ENCODE measurements around the gene TYROBP.
"Not testable (repeated sequence)": the region's sequence is repeated elsewhere in the genome, so short reads cannot be mapped to it uniquely, and the experiment has no call there.

The TYROBP gene

GRCh38 chr19:35879068-35879467, 29.0 kb downstream of the TYROBP start:
- in situ Hi-C loops (cut with MboI; ENCODE audit: low sequenced_read_pairs), result no loop called here

- in situ Hi-C loops (cut with MboI; ENCODE audit: low sequenced_read_pairs), result no loop called here
Measured at GRCh38 chr19:35874392-35874930, 33.6 kb downstream of the TYROBP start.

- in situ Hi-C loops (cut with MboI; ENCODE audit: low sequenced_read_pairs), result no loop called here
Measured at GRCh38 chr19:35872180-35872579, 35.9 kb downstream of the TYROBP start.

GRCh38 chr19:35871611-35872010, 36.5 kb downstream of the TYROBP start:
- in situ Hi-C loops (cut with MboI; ENCODE audit: low sequenced_read_pairs), result no loop called here

DNA sequence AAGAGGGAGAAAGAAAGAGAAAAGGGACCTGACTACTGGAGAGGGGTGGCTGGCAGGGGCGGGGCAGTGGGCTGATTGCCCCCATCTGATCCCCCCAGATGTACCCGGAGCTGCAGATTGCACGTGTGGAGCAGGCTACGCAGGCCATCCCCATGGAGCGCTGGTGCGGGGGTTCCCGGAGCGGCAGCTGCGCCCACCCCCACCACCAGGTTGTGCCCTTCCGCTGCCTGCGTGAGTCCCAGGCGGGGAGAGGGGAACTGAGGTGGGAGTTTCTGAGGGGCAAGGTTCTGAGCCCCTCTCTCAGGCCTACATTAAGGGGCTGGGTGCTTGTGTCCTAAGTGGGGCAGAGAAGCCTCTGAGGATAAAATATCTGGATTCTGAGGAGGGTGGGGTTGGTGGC, 37.3 kb downstream of the TYROBP start:
- in situ Hi-C loops (cut with MboI; ENCODE audit: low sequenced_read_pairs), result no loop called here

DNA sequence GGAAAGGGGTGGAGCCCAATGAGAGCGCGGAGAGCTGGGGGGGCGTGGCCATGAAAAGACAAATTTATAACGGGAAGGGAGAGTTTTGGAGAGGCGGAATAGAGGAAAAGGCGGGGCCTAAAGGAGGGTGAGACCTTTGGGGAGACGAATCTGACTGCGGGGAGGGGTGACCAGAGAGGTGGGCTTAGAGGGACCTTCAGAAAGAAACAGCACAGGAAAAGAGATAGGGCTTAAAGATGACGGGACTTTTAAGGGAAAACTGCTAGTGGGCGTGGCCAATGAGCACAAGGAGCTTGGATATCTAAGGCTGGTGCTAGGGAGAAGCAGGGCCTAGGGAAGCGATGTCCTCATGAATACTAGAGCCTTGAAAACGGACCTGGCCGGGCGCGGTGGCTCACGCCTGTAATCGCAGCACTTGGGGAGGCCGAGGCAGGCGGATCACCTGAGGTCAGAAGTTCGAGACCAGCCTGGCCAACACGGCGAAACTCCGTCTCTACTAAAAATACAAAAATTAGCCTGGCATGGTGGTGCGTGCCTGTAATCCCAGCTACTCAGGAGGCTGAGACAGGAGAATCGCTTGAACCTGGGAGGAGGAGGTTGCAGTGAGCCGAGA, 37.9 kb downstream of the TYROBP start:
- in situ Hi-C loops (cut with MboI; ENCODE audit: low sequenced_read_pairs), result not testable (repeated sequence)

DNA sequence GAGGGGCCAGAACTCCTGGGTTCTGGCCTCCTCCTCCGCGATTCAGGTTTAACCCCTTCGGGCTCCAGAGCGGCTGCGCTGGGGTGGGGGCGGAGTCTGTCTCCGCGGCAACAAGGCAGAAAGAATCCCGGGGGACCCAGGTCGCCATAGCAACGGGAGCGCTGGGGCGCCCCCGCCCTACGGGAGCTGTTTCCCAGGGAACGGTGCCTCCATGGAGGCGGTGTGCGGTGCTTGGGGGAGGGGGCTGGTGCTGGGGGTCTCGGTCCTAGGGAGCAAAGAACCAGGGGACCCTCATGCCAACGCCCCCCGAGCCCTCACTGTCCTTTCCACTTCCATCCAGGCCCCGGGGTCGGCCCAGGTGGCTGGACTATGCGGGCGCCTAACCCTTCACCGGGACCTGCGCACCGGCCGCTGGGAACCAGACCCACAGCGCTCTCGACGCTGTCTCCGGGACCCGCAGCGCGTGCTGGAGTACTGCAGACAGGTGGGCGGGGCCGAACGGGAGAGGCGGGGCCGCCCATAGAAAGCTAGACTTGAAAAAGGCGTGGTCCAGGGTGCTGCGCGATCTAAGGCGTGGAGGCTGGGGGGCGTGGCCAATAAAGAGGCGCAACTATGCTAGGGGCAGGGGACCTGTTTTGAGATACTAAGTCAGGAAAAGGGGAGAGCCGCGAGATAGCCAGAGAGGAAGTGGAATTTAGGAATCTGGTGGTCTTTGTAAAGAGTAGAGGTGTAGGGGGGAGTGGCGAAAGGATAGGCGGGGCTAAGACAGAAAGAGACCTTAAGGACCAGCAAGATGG, 38.6 kb downstream of the TYROBP start:
- in situ Hi-C loops (cut with MboI; ENCODE audit: low sequenced_read_pairs), result no loop called here

DNA sequence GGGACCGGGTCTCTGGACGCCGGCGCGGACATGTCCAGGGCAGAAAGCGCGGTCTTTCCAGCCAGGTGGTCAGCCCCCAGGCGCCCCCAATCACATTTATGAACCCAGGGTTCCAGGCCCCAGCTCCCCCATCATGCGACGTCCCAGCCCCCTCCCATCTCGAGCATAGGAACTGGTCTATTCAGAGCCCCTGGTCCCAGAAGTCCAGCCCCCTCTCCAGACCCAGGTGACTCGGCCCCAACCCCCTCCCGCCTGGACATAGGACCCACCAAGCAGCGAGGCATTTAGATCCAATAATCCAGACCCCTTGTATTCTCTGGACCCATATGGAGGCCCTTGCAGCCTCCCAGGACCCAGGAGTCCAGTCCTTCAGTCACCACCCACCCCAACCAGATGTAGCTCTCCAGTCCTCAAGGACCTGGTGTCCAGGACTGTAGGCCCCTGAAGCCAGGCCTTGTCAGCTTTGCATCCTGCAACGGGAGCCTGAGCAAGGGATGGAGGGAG, 39.2 kb downstream of the TYROBP start:
- in situ Hi-C loops (cut with MboI; ENCODE audit: low sequenced_read_pairs), result no loop called here

DNA sequence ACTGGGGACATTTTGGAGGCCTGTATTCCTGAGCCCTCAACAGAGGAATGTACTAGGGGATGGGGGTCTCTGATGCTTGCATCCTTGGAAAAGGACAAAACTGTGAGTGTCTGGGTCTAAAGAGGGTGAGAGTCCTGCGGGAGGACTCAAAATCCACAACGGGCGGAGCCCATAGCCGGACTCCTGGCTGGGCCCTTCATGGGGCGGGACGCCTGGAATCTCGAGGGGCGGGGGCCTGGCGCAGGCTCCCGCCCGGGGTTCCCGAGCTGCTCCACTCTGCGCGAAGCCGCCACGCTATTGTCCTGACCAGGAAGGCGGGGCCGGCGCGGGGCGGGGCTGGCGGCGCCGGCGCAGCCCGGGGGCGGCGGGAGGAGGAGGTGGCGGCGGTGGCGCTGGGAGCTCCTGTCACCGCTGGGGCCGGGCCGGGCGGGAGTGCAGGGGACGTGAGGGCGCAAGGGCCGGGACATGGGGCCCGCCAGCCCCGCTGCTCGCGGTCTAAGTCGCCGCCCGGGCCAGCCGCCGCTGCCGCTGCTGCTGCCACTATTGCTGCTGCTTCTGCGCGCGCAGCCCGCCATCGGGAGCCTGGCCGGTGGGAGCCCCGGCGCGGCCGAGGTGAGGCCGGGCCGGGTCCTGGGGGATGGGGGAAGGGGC, 39.8 kb downstream of the TYROBP start, which contains the start of gene APLP1:
Gene APLP1, plus strand, starts transcription at position 403 of the 651 bp plus-strand sequence. Its CDS starts 63 bp downstream, at position 466.
- in situ Hi-C loops (cut with MboI; ENCODE audit: low sequenced_read_pairs), result no loop called here

GRCh38 chr19:35863018-35863417, 45.1 kb downstream of the TYROBP start:
- in situ Hi-C loops (cut with MboI; ENCODE audit: low sequenced_read_pairs), result no loop called here

DNA sequence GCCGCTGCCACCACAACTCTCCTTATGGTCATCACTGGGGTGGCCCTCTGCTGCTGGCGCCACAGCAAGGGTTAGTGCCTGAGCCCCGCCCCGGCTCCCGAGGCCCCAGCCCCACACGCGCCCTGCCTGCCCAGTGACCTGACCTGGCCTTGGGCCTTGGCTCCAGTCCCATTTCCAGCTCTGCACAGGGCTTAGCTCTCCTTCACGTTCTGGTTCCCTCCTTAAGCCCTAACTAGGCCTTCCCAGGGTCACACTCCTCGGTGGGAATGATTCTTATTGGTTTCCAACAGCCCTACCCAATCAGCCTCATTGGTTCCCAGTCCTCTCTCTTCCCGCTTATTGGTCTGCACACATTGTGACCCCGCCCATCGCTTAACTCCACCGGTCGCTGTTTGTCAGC, 45.6 kb downstream of the TYROBP start:
- in situ Hi-C loops (cut with MboI; ENCODE audit: low sequenced_read_pairs), result no loop called here

- in situ Hi-C loops (cut with MboI; ENCODE audit: low sequenced_read_pairs), result no loop called here
Measured at GRCh38 chr19:35861640-35862160, 46.4 kb downstream of the TYROBP start.

DNA sequence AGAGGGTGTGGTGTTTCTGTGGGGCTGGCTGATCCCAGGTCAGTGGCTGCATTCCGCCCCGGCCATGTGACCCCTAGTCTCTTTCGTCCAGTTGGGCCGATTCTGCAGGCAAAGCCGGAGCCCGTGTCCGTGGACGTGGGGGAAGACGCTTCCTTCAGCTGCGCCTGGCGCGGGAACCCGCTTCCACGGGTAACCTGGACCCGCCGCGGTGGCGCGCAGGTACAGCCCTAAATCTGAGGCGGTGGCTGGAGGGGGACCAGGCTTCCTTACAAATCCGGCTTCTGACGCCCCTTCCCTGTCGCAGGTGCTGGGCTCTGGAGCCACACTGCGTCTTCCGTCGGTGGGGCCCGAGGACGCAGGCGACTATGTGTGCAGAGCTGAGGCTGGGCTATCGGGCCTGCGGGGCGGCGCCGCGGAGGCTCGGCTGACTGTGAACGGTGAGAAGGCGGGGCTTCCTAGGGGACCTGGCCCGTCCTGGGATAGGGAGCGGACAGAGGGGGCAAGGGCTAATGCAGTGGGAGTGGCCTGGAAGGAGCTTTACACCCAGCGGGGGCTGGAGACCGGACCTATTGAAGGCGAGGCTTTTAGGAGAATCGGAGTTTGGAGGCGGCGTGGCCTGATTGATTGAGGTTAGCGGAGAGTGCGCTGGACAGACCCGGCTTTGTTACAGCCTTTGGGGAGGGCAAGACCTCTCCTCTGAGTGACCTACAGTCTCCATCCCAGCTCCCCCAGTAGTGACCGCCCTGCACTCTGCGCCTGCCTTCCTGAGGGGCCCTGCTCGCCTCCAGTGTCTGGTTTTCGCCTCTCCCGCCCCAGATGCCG, 47.1 kb downstream of the TYROBP start:
- in situ Hi-C loops (cut with MboI; ENCODE audit: low sequenced_read_pairs), result no loop called here

GRCh38 chr19:35860436-35860817, 47.7 kb downstream of the TYROBP start:
- in situ Hi-C loops (cut with MboI; ENCODE audit: low sequenced_read_pairs), result no loop called here

DNA sequence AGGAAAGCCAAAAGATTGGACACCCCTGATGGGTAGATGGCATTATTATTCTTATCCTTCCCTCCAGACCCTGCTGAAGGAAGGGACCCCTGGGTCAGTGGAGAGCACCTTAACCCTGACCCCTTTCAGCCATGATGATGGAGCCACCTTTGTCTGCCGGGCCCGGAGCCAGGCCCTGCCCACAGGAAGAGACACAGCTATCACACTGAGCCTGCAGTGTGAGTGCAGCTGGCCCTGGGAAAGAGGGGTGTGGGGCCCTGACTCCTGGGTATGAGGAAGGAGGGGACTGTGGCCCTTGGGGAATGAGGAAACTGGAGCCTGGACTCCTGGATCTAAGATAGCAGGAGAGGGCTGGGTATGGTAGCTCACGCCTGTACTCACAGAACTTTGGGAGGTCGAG, 48.7 kb downstream of the TYROBP start:
- in situ Hi-C loops (cut with MboI; ENCODE audit: low sequenced_read_pairs), result no loop called here

DNA sequence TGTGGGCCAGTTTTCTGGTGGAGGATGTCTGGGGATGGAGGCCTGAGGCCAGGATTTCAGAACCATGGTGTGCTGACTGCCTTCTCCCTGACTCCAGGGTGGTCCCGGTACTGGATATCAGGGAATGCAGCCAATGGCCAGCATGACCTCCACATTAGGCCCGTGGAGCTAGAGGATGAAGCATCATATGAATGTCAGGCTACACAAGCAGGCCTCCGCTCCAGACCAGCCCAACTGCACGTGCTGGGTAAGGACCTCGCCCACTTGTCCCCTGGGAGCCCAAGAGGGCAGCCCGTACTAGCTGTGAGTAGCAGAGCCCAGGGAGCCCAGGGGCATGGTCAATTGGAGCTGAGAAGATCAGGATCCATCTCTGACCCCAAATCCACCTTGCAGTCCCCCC, 49.8 kb downstream of the TYROBP start:
- in situ Hi-C loops (cut with MboI; ENCODE audit: low sequenced_read_pairs), result no loop called here

GRCh38 chr19:35856546-35857149, 51.4 kb downstream of the TYROBP start, which contains the start of gene KIRREL2:
Gene KIRREL2 (plus strand): TSS chr19:35856911. CDS start chr19:35857120, 209 bp downstream.
- in situ Hi-C loops (cut with MboI; ENCODE audit: low sequenced_read_pairs), result no loop called here
